HL-60/S4 (cell line): ENCODE data around the gene SLCO4C1.
"Not testable (repeated sequence)": the region's sequence is repeated elsewhere in the genome, so short reads cannot be mapped to it uniquely, and the experiment has no call there.

Experiments
- in situ Hi-C: fragments of 300-500 bp; cut with MboI; formaldehyde crosslinking; loops from 2 replicates; pipeline ENCODE4 v1.14.3; 2022; ENCODE audit warnings: low sequenced_read_pairs

Gene SLCO4C1

DNA sequence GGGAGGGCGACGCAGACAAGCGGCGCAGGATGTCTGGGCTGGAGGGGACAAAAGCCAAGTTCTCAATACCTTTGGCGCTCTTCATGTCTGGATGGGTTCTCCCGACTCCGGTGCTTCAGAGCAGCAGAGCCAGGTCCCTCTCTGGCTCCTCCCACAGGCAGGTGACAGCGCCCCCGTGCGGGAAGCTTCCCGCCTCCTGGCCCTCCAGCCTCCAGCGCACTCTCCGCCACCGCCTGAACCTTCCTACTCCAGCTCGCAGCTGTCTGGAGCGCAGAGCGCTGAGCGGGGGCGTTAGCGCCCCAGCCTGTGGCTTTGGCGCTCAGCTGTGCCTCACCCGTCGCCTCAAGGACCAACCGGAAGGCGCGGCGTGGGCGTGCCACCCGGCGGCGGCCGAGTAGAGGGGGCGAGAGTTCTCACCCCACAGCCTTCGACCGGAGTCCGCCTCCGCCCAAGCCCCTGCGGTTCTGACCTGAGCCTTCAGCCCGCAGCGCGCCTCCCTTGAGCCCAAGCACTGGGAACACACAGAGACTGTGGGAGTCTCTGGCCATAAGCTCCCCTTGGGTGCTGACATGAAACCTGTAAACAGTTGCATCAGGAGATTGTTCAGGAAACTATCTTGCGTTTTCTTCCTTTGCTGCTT, at the start of gene SLCO4C1:
Gene SLCO4C1, minus strand, starts transcription at position 107 of the 640 bp plus-strand sequence. Its CDS starts 22 bp downstream, at position 85.
- in situ Hi-C loops: no loop called here

- in situ Hi-C loops: no loop called here
These were observed 45.7 kb upstream of the SLCO4C1 start for GRCh38 chr5:102341681-102342288.

- in situ Hi-C loops: no loop called here
These were observed 28.6 kb upstream of the SLCO4C1 start for GRCh38 chr5:102324714-102325113.

DNA sequence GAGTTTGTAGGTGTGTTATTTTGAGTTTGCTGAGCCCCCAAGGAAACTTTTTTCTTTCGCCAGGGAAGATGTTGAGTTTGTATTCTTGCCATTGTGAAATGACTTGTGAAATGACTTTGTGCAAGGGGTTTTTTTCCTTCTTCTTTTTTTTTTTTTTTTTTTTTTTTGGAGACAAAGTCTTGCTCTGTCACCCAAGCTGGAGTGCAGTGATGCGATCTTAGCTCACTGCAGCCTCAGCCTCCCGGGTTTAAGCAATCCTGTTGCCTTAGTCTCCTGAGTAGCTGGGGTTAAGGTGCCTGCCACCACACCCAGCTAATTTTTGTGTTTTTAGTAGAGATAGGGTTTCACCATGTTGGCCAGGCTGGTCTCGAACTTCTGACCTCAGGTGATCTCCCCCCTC, 22.7 kb upstream of the SLCO4C1 start:
- in situ Hi-C loops: not testable (repeated sequence)

- in situ Hi-C loops: no loop called here
These were observed 18.2 kb upstream of the SLCO4C1 start for GRCh38 chr5:102314328-102314727.

- in situ Hi-C loops: no loop called here
These were observed 17.8 kb upstream of the SLCO4C1 start for GRCh38 chr5:102313912-102314311.

DNA sequence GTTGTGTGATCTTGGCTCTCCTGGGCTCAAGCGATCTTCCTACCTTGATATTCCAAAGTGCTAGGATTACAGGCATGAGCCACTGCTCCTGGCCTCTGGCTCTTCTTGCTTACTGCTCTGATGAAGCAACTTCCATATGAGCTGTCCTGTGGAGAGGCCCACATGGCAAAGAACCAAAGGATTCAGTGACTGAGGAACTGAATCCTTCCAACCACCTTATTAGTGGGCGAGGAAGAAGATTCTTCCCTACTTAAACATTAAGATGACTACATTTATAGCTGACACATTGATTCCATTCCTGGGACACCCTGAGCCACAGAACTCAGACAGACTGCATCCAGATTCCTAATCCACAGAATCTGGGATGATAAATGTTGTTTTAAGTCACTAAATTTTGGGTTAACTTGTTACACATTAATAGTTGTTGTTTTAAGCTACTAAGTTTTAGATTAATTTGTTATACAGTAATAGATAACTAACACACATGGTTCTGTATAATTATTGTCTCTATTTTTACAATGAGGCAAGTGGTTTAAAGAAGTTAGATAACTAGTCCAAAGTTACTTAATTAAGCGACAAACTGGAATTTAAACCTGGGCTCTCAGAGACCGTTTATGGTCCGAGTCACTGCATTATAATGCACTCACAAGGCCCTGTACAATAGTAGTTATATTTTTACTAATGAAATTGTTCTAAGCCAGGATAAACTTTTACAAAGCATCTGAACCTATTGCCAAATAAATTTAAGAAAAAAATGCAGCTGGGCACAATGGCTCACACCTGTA, 16.7 kb upstream of the SLCO4C1 start:
- in situ Hi-C loops: no loop called here

DNA sequence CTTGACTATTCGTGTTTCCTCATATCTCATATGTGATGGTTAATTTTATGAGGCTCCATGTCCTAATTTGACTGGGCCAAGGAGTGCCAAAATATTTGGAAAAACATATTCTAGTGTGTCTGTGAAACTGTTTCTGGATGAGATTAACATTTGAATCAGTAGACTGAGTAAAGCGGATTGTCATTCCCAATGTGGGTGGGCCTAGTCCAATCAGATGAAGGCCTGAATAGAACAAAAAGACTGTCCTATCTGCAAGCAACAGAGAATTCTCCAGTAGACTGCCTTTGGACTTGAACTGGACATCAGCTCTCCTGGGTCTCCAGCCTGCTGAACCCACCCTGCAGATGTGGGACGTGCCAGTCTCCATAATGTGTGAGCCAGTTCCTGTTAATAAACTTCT, 13.5 kb upstream of the SLCO4C1 start:
- in situ Hi-C loops: no loop called here

GRCh38 chr5:102307232-102307631, 11.1 kb upstream of the SLCO4C1 start:
- in situ Hi-C loops: no loop called here

DNA sequence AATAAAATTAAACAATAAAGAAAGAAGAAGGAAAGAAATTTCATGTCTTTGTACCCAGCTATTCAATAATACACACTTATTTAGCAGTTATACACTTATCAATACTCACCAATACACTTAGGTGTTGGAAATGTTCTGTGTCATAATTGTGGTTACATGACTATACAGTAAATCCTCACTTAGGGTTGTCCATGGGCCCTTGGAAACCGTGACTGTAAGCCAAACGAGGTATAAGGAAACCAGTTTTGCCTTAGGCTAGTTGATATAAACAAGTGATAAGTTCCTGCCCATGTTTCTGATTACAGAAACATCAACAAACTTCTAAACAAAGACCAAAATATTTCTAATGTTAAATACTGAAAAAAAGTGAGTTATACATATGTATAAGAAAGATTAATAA, 10.0 kb upstream of the SLCO4C1 start:
- in situ Hi-C loops: no loop called here

- in situ Hi-C loops: no loop called here
These were observed 428 bp downstream of the SLCO4C1 start for GRCh38 chr5:102295534-102296177.

- in situ Hi-C loops: no loop called here
These were observed 1.1 kb downstream of the SLCO4C1 start for GRCh38 chr5:102294886-102295395.

DNA sequence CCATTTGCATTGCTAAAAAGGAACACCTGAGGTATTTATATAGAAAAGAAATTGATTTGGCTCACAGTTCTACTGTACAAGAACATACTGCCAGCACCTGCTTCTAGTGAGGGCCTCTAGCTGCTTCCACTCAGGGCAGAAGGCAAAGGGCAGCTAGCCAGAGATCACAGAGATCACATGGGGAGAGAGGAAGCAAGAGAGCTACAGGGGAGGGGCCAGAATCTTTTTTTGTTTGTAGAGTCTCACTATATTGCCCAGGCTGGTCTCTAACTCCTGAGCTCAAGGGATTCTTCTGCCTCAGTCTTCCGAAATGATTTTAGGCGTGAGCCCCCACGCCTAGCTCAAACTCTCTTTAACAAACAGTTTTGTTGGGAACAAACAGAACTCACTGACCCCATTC, 6.1 kb downstream of the SLCO4C1 start:
- in situ Hi-C loops: no loop called here

DNA sequence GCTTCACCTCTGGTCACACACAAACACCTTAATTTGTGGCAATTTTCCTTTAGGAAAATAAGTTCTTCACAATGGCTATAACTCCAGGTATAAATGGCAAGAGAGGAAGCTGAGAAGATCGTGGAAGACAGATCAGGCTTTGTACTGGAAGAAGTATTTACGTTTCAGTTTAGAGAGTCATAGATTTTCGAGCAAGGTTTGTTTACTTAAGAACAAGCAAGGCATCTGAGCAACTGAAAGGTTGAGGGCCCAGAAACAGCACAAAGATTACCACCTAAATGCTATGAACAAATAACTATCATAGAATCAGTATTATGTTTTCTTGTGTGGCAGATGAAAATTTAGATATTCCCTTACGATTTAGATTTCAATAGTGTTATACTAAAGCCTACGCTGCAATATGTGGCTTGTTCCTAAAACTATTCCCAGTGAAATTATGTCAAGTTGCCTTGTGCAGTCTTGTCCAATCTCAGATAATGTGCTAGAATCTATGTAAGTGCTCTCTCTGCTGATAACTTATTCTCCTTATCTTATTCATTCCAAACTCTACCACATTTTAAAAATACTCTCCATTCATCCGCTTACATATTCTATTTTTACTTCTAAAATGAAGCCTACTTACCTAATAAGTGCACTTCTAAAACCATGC, 6.7 kb downstream of the SLCO4C1 start:
- in situ Hi-C loops: no loop called here

GRCh38 chr5:102288630-102289029, 7.5 kb downstream of the SLCO4C1 start:
- in situ Hi-C loops: no loop called here

GRCh38 chr5:102286476-102286875, 9.6 kb downstream of the SLCO4C1 start:
- in situ Hi-C loops: no loop called here

DNA sequence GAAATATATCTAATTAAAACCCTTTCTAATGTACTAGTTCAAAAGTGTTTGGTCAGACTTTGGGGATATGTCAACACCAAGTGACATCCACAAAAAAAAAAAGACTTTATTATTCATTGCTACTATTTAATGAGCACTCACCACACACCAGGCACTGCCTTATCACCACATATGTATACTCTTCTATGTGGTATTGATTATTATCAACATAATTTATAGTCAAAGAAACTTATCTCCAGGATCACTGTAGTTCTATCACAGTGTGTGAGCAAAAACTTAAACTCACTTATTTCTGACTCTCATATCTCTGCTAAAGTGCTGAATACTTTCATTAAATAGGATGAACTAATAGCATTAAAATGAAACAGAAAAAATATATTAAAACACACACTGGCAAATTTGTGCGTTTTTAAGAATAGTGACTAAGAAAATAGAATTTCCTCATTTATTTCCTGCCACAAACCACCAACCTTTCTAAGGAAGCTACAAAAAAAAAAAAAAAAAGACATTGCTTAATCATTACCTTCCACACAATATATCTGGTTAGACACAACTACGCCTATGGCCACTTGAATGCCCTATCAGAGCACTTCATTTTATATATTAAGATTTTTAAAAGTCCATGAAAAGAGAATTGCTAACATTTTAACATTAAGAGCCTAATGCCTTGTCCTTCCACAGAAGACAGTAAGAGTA, 12.8 kb downstream of the SLCO4C1 start:
- in situ Hi-C loops: no loop called here

DNA sequence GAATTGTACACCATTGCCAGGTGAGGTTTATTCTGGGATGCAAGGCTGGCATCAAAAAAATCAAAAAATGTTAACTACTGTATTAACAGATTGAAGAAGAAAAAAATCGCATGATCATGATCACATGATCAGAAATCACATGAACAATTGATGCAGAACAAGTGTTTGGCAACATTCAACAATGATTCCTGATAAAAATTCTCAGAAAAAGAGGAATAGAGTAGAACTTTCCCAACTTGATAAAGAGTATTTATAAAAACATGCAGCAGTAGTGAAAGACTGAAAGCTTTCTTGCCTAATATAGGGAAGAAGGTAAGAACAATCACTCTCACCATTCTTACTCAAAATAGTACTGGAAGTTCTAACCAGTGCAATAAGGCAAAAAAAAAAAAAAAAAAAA, 16.4 kb downstream of the SLCO4C1 start:
- in situ Hi-C loops: no loop called here

GRCh38 chr5:102278231-102278630, 17.9 kb downstream of the SLCO4C1 start:
- in situ Hi-C loops: no loop called here

- in situ Hi-C loops: no loop called here
These were observed 18.9 kb downstream of the SLCO4C1 start for GRCh38 chr5:102277144-102277543.
